ENCODE measurements around the gene FMN2.

FMN2 gene

DNA sequence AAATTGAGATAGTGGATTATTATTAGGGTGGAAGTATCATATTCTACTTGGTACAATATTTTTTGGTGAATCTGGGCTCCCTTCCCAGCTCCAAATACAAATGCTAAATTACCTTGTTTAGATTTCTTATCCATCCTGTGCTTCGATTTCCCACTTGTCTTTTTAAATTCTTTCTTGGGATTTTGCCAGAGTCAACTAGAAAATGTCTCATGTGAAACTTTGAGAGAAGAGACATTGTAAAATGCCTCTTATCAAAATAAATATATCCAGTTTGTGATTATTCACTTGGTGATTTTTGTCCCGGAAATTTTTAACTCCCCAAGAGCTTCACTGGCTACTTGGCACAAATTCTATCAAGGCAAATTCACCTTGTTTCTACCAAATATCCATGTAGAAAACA, 202.0 kb downstream of the FMN2 start:
- Histone ChIP-seq H3K4me1 (ENCODE audit: low read length) (peaks cover 20% of the 10 kb centered on the region), H4K20me1 (ENCODE audit: insufficient read depth, low read length) (no peaks in the 10 kb centered on the region), H3K27ac (ENCODE audit: low read length) (no peak overlapping the region), H3K36me3 (replicated peaks; ENCODE audit: low read depth, low read length) (no peaks in the 10 kb centered on the region), H3K4me2 (ENCODE audit: low read length) (no peak overlapping the region), H3K9me3 (ENCODE audit: insufficient read depth, low read length) (no peaks in the 10 kb centered on the region), H2AFZ (ENCODE audit: low read depth, low read length) (no peak overlapping the region), H3K27me3 (ENCODE audit: low read depth, low read length) (0 out of 2 replicates have a peak, but pooled peaks cover 4% of the 10 kb centered on the region), H3K9ac (ENCODE audit: low read length) (no peak overlapping the region), H3K4me3 (ENCODE audit: low read length) (no peak overlapping the region), H3K79me2 (ENCODE audit: low read length) (no peaks in the 10 kb centered on the region)
- no peak for TF ChIP-seq CTCF (IDR thresholded peaks at IDR 0.05; ENCODE audit: low read depth, low read length)
- no peak for TF ChIP-seq EZH2phosphoT487 (IDR thresholded peaks at IDR 0.05; ENCODE audit: low read depth)

DNA sequence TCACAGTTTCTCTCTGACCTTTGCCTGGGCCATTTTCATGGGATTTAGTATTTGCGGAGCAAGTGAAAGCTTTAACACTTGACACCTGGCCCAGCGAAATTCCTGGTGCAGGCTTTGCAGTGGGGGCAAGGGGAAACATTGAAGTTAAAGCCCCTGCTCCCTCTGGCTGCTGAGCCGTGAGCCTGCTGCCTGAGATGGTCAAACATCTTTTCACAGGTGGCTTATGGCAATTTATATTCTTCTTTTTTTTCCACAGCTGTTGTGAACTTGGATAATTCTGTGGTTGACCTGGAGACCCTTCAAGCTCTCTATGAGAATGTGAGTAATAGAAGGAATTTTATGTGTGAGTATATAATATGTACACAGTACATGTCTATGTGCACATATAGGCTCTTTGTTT, 202.9 kb downstream of the FMN2 start:
- Histone ChIP-seq H3K4me2 (ENCODE audit: low read length) (no peak overlapping the region), H3K36me3 (replicated peaks; ENCODE audit: low read depth, low read length) (no peaks in the 10 kb centered on the region), H3K9me3 (ENCODE audit: insufficient read depth, low read length) (no peaks in the 10 kb centered on the region), H3K9ac (ENCODE audit: low read length) (no peak overlapping the region), H4K20me1 (ENCODE audit: insufficient read depth, low read length) (no peaks in the 10 kb centered on the region), H3K27me3 (ENCODE audit: low read depth, low read length) (0 out of 2 replicates have a peak, but pooled peaks cover 4% of the 10 kb centered on the region), H2AFZ (ENCODE audit: low read depth, low read length) (no peak overlapping the region), H3K79me2 (ENCODE audit: low read length) (no peaks in the 10 kb centered on the region), H3K27ac (ENCODE audit: low read length) (no peak overlapping the region), H3K4me1 (ENCODE audit: low read length) (peaks cover 20% of the 10 kb centered on the region), H3K4me3 (ENCODE audit: low read length) (no peak overlapping the region)
- no peak for TF ChIP-seq CTCF (IDR thresholded peaks at IDR 0.05; ENCODE audit: low read depth, low read length)
- no peak for TF ChIP-seq EZH2phosphoT487 (IDR thresholded peaks at IDR 0.05; ENCODE audit: low read depth)

DNA sequence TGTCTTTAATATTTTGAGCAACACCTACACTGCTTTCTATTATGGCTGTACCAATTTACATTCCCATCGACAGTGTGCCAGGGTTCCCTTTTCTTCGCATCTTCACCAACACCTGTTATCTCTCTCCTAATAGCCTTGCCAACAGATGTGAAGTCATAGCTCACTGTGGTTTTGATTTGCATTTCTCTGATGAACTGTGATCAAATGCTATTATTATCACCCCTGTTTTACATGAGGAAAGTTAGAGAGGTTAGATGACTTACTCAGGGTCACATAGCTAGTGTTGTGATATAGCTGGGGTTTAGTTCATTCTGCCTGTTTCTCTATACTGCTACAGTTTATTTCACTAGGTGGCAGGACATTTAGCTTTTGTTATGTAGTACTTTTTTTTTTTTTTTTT, 204.1 kb downstream of the FMN2 start:
- Histone ChIP-seq H3K9me3 (ENCODE audit: insufficient read depth, low read length) (no peaks in the 10 kb centered on the region), H4K20me1 (ENCODE audit: insufficient read depth, low read length) (no peaks in the 10 kb centered on the region), H3K36me3 (replicated peaks; ENCODE audit: low read depth, low read length) (no peaks in the 10 kb centered on the region), H3K4me2 (ENCODE audit: low read length) (no peak overlapping the region), H3K4me3 (ENCODE audit: low read length) (no peak overlapping the region), H3K9ac (ENCODE audit: low read length) (no peak overlapping the region), H3K27ac (ENCODE audit: low read length) (no peak overlapping the region), H3K4me1 (ENCODE audit: low read length) (peaks cover 20% of the 10 kb centered on the region), H3K79me2 (ENCODE audit: low read length) (no peaks in the 10 kb centered on the region), H3K27me3 (ENCODE audit: low read depth, low read length) (0 out of 2 replicates have a peak, but pooled peaks cover 4% of the 10 kb centered on the region), H2AFZ (ENCODE audit: low read depth, low read length) (no peak overlapping the region)
- TF ChIP-seq EZH2phosphoT487 (IDR thresholded peaks at IDR 0.05; ENCODE audit: low read depth) (no peak), CTCF (IDR thresholded peaks at IDR 0.05; ENCODE audit: low read depth, low read length) (no peak)

DNA sequence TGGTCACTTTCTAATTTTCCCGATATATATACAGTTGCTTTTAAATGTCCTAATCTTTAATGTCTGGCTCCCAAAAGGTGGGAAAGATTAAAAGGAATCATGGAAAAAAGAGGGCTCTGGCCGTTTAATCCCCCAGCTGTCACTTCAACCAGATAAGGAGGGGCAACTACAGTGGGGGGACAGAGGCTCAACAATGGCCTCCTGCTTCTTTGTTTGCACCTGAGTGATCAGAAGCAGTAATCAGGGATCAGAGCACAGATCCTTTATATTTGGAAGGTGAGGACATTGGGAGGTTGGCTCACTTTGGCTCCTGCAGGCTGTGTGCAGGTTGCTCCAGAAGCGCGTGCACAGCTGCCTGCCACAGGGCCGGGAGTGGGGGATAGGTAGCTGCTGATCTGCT, 212.8 kb downstream of the FMN2 start:
- H3K79me2 ChIP-seq (ENCODE audit: low read length) = no peaks in the 10 kb centered on the region

More for the DNA sequence above, 212.8 kb downstream of the FMN2 start:
- no peaks in the 10 kb centered on the region for H4K20me1 ChIP-seq (ENCODE audit: insufficient read depth, low read length)
- H3K27ac ChIP-seq (ENCODE audit: low read length) = no peak overlapping the region
- TF ChIP-seq CTCF (IDR thresholded peaks at IDR 0.05; ENCODE audit: low read depth, low read length) (no peak), EZH2phosphoT487 (IDR thresholded peaks at IDR 0.05; ENCODE audit: low read depth) (no peak)
- H3K9ac ChIP-seq (ENCODE audit: low read length) = no peak overlapping the region
- no peak overlapping the region for H3K4me3 ChIP-seq (ENCODE audit: low read length)
- H3K36me3 ChIP-seq (replicated peaks; ENCODE audit: low read depth, low read length) = no peaks in the 10 kb centered on the region
- no peak overlapping the region for H2AFZ ChIP-seq (ENCODE audit: low read depth, low read length)
- no peak overlapping the region for H3K4me2 ChIP-seq (ENCODE audit: low read length)
- peaks cover 13% of the 10 kb centered on the region for H3K4me1 ChIP-seq (ENCODE audit: low read length)
- H3K9me3 ChIP-seq (ENCODE audit: insufficient read depth, low read length) = no peaks in the 10 kb centered on the region
- no peaks in the 10 kb centered on the region for H3K27me3 ChIP-seq (ENCODE audit: low read depth, low read length)
